NCI-H2107 treated with DMSO at 0.1 percent for 48 hours (cell line): Measurements from ENCODE around the gene ITGAE.

Experiments used
- DNase-seq: peaks from one replicate; lab custom pipeline; 2025; ENCODE audit not compliant: unreplicated experiment; lab: John Stamatoyannopoulos, UW

Gene ITGAE

DNA sequence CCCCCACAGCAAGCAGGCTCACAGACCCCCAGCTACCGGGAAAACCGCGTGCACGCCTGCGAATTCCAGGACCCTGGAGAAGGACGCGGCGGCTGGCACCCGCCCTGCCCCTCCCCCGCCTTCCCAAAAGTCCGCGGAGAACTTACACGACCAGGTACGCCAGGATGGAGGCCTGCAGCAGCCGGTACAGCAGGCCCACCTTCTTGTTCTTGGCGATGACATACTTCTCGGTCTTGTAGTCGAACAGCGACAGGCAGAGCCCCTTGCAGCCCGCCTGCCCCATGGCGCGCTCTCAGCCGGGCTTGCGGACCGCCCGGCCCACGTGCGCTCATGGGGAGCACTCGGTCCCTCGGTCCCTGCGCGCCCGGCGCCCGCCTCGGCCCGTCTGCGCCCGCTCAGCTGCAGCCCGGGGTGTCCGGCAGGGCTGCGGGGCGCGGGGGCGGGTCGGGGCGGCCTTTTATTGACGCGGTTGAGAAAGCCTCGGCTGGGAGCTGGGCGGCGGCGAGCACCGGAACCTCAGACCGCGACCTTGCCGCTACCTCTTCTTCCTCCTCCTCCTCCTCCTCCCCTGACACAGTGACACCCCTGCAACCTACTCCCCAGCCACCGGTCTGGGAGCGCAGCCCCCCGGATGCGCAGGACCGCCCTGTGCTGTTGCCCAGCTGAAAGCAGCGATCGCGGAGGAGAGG, 105.1 kb downstream of the ITGAE start, which contains the start of gene P2RX5:
Gene P2RX5, minus strand, starts transcription at position 433 of the 689 bp plus-strand sequence. Its CDS starts 150 bp downstream, at position 283.
- no peak for DNase-seq

DNA sequence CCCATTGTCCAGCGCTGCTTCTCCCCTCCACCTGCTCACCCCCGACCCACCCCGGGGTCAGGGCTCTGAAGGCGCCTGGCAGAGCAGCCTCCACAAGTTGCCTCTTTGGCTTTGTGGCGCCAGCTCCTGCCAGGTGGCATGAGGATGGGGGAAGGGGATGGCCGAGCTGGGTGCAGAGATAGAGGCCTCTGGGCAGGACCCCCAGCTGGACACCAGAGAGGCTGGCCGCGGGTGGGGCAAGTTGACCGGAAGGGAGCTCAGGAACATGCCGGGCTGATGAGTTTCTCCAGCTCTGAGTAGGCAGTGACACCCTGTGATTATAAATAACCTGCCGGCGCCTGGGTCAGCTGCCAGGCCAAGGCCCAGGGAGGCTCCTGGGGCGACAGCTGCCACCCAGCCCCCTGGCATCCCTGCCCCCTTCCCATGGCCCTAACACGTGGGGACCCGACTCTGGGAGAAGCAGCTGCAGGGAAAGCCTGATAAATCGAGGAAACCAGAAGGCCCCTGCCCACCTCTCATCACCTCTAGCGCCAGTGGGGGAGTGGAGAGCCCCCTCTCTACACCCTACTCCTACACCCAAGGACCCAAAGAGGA, 105.8 kb downstream of the ITGAE start:
- DNase-seq: no peak

DNA sequence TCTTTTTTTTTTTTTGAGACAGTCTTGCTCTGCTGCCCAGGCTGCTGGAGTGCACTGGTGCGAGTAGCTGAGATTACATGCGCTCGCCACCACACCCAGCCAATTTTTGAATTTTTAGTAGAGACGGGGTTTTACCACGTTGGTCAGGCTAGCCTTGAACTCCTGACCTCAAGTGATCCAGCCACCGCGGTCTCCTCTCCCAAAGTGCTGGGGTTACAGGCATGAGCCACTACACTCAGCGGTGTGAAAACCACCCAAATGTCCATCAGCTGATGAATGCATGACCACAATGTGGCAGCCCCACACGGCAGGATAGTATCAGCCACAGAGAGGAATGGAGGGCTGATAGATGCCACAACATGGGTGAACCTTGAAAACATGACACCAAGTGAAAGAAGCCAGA, 107.2 kb downstream of the ITGAE start:
- DNase-seq: no peak

DNA sequence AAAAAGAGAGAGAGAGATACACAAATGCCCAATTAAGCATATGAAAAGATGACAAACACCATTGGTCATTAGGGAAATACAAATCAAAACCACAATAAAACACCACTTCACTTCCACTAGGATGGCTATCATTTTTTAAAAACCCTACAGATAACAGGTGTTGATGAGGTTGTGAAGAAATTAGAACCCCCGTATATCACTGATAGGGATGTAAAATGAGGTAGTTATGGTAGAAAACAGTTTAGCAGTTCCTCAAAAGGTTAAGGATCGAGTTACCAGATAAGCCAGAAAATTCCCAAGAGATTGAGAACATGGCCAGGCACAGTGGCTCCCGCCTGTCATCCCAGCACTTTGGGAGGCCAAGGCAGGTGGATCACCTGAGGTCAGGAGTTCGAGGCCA, 107.8 kb downstream of the ITGAE start:
- DNase-seq: no peak

DNA sequence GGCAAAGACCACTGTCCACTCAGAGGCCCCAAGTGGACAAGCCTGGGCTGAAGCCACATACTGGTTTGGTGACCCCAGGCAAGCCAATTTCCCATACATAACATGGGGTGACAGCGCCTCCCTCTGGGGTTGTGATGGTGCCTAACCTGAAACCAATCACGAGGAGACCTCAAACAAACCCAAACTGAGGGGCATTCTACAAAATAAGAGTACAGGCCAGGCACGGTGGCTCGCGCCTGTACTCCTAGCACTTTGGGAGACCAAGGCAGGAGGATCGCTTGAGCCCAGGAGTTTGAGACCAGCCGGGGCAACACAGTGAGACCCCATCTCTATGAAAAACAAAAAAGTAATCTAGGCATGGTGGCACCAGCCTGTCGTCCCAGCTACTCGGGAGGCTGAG, 108.6 kb downstream of the ITGAE start:
- no peak for DNase-seq

DNA sequence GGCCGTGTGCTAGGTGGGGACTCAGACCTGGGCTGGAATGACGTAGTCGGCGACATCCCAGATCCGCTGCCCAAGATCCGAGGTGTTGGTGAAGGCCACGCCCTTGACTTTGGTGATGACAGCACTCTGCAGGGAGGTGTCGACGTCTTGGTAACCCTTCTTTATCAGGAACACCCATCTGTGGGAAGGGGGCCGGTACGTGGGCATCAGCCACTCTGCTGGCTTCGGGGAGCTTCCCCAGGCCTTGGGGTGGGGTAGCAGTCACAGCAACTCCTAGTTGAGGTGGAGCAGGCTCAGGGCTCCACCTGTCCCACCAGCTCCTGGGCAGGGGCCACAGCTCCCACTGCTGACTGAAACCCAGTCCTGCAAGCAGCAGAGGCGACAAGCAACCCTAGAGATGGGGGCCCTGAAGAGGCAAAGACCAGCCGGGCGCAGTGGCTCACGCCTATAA, 109.3 kb downstream of the ITGAE start:
- DNase-seq: no peak

DNA sequence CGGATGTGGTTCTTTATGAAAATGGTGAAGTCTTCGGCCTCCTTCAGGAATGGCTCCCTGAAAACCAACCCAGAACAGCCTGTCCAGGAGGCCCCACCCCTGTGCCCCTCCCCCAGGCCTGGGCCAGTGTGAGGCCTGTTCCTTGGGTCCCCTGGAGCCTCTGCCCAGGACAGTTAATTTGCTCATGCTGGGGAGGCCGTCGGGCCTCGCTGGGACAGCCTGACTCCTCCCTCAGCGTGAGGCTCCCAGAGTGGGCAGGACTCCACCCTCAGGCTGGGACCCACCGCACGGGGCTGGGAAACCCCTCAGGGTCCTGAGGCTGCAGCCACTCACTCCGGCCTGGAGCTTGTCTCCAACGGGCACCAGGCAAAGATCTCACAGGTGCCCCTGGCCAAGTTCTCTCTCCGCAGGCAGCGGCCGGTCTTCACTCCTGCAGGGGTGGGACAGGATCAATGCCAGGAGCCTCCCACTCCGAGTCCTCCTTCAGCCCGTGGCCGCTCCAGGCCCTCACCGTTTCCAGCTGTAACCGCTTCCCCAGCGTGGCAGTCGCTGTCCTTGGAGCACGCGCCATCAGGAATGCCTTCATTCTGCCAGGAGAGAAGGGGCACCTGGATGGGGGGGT, 110.8 kb downstream of the ITGAE start:
- DNase-seq: no peak

DNA sequence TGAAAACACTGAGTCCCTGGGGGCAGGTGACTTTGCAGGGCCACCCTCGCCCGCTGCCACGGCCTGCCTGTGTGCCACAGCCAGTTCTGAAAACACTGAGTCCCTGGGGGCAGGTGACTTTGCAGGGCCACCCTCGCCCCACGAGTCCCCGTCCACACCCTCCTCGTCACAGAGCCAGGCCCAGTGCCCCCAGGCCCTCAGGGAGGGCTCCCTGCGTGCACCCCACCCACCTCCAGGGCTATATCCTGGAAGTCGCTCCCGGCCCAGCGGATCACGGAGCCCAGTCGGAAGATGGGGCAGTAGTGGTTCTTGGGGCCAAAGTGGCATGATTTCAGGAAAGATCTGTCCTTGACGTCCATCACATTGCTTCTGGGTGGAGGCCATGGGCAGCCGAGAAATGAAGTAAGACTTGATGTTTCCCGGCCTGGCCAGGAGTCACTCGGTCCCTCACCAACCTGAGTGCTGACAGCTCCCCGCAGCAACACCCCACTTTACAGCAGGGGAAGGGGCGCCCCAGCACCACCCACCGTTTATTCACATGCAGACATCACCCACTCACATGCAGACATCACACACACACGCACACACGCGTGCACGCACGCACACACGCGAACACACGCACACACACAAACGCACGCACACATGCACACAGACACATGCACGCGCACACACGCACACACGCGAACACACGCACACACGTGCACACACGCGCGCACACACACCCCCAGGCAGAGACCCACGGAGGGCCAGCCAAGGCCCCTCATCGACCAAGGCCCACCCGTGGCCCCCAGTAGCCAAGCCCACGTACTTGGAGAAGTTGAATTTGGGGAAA, 111.5 kb downstream of the ITGAE start:
- DNase-seq: no peak

DNA sequence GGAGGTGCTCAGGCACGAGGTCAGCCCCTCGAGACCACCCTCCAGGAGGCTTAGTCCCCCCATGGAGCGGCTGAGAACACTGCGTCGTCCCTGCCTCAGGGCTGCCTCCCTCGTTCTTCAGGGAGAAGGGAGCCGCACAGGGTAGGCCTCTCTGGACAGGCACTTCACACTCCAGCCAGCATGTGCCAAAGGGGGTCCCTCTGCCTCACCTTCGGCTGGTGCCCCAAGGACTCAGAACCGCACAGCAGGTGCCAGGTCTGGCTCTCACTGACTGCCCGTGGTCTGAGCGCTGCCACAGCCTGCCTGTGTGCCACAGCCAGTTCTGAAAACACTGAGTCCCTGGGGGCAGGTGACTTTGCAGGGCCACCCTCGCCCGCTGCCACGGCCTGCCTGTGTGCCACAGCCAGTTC, 112.1 kb downstream of the ITGAE start:
- DNase-seq: no peak

DNA sequence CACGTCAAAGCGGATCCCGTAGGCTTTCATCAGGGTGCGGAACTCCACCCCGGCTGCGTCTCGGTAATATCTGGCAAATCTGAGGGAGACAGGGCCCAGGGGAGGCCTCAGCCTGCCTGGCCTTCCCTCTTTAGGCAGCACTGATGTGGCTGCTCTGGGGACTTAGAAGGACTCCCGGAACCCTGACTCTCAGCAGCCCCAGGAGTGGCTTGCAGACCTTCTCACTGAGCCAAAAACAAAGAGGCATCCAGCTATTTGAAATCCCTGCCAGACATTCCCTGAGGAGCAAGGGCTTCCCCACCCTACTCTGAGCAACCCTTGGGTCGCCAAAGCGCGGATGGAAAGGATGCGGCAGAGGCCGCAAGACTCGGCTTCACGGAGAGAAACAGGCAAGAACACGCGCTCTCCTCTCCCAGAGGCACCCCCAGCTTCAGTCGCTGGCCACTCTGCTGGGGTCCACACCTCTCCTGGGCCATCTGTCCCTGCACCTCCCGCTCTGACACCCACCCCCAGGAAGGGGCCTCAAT, 112.9 kb downstream of the ITGAE start:
- DNase-seq: no peak

DNA sequence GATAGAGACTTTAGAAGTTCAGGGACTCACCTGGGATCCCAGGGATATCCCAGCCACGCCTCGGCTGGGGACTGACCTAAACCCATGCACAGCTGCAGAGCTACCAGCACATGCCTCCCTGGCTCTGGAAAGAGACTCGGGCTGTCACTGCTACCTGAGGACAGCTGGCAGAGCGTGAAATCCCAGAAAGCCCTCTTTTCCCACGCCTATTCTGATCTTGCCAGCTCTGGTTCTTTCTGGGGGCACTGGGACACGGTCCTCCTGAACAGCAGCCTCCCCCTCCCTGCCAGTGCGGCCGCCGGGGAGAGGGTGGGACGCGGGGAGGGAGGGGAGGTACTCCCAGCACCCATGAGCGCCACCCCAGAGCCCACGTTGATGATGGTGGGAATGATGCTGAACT, 115.8 kb downstream of the ITGAE start:
- no peak for DNase-seq

DNA sequence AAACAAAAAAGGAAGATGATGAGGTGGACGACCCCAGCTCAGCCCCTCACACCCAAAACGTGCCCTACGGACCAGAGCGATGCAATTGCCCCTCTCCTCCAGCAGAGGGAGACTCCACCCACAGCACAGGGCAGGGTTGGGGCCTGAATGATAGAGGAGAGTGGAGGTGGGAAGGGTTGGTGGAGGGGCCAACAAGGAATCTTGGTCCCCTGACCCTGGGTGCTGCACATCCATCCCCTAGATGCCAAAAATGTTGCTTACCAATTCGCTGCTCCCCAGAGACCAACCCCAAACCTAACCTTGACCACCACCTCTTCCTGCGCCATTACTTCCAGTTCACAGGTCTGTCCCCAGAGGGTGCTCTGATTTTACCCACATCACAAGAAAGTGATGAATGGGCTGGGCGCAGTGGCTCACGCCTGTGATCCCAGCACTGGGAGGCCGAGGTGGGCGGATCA, 117.9 kb downstream of the ITGAE start:
- DNase-seq: no peak

DNA sequence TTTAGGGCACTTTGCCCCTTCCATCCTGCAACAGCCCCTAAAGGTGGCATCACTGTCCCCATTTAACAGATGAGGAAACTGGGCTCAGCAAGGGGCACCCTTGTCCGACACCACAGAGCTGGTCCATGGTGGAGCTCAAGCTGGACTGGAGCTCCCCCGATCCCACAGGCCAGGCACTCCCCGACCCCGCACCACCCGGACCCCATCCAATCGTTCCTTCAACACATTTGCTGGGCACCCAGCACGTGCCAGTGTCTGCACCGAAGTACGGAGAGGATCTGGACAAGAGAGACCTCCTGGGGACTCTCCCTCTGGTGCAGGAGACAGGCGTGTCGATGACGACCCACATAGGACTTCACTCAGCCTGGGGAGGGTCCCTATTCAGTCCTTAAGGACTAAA, 119.0 kb downstream of the ITGAE start:
- DNase-seq: no peak

DNA sequence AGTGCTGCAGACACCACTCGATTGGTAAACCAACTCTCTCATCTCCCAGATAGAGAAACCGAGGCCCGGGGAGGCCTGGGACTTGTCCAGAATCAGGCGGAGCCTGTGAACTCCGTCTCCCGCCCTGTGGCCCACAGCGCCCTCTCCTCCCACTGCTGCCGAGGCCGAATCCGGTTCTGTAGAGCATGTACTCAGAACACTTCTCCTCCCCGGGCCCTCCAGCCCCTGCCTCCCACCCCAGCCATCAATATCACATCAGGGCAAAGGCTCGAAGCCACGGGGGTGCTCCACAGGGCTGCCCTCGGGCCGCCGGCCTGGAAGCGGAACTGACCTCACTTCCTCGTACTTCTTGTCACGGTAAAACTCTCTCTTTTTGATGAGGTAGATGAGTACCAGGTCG, 119.4 kb downstream of the ITGAE start:
- DNase-seq: no peak

DNA sequence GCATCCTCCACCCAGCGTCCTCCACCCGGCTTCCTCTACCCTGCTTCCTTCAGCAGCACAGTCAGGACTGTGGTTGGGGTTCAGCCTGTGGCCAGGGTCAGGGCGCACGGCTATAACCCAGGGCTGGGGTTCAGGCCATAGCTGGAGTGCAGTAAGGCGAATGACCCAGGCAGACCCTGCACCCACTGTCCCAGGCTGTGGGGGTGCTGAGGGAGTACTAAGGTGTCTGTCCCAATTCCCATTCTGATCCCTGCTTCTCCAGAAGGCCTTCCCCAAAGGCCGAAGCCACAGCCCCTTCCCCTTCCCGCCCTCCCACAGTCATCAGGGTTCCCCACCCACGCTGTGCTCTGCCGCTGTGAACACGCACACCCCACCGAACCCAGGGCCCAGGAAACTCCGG, 119.9 kb downstream of the ITGAE start:
- no peak for DNase-seq

DNA sequence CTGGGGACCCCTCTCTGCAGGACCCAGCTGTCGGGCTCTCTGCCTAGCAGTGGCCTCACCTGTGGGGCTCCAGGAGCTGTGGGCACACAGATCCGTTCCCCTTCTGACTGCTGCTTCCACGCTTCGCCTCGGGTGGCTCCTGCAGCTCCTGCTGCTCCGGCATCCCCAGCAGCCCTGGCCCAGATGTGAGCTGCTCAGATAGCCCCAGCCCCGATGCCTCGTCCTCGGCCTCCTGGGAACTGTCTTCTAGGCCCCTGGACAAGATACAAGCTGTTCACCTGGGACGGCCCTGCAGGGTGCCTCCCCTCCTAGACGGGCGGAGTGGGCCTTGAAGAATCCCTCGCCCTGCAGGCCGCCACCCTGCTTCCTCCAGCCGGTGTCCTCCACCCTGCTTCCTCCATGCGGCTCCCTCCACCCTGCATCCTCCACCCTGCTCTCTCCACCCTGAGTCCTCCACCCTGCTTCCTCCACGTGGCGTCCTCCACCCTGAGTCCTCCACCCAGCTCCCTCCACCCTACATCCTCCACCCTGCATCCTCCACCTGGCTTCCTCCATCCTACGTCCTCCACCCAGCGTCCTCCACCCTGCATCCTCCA, 121.4 kb downstream of the ITGAE start:
- DNase-seq: no peak

DNA sequence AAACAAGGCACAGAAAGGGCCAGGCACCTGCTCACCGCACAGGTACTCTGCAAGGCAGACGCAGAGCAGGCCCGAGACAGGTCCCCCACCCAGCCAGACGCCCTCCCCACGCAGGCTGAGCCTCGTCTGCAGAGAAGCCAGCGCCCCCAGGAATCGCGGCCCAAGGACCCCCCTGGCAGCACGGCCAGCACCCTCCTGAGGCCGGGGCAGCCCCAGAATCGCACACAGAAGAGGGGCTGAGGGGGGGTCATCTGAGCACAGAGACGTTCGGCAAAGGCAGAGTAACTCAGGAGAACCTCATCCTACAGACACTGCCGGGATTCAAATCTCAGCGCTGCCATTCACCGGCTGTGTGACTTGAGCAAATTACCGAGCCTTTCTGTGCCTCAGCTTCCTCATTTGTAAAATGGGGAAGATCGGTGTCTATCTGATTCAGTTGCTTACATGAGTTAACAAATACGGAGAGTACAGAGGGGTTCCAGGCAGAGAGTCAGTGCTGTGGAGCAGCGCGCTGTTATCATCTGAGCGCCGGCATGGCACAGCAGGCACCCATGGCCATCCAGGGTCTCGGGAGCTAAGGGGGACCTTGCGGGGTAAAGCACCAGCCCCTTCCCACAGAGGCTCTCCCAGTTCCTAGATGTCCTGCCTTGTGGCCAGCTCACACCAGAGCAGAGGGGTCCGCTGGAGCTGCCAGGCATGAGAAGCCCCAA, 122.0 kb downstream of the ITGAE start:
- DNase-seq: no peak

DNA sequence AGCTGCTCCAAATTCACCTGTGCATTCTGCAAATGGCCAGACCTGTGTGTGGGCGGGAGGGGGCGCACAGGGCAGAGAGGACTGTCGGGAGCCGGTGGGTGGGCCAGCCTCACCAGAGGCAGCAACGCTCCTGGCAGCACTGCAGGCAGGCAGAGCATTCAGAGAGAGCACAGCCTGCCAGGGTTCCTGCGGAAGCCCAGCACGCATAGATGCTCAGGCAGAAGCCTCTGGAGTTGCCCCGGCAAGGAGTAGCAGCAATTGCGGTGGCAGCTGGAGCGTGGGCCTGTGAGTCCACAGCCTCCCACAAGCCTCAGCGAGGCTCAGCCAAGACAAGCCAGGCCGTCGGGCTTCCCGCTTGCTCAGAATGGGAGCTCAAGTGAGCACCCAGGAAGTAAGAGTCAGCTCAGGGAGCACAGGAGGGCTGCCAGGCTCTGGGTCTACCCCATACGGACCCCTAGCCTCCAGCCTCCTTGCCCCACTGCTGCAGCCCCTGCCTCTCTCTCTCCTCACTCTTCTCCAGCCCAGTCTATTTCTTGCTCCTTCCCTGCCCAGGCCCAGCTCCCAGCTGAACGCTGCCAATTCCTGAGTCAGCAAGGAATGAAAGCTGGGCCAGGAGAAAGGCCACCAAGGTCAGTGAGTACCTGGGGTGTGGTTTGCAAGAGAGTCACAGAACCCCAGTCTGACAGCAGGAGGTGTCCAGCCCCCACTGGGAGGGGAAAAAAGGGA, 122.7 kb downstream of the ITGAE start:
- no peak for DNase-seq

DNA sequence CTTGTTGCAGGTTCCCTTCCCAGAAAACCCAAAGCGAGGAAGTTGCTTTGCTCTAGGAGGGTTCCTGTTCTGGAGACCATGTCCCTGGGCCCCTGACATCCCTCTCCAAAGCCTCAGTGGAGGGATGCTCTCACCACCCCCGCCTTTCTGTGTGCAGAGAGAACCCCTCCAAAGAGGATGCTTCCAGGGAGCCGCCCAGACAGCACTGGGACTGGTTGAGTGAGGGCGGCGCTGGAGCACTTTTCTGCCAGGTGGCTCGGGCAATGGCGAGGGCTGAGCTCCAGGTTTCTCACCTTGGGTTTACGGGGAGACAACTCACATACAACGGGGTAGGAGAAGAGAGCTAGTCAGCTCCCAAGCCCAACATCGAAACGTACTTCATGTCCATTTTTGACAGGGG, 125.1 kb downstream of the ITGAE start:
- DNase-seq: no peak

DNA sequence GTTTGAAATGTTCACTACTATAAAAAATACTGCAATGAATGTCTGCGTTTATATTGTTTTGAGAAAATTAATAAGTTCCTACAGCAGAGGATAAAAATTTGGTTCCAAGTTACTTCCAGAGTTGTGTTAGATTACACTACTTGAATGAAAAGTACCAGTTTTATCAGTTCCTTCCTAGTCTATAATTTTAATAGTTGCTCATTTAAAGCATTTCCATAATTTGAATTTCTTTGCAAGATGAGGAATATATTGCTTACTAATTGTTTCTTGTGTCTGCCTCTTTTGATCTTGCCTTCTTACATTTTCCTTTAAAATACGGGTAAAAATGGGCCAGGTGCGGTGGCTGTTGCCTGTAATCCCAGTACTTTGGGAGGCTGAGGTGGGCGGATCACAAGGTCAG, 128.4 kb downstream of the ITGAE start:
- DNase-seq: no peak
